Measurements from ENCODE around the gene ARHGEF28. TPM values are rescaled to one million over a fixed set of nuclear protein-coding genes. Genes with fewer than 3 reads are reported as not detected.
A peak's percentile ranks its signal among the peaks of the same experiment; 100 is the strongest.

Gene ARHGEF28
- total RNA-seq, 1 donor from 2014 or later, result 44.9 TPM

GRCh38 chr5:73900566-73900965 lies 274.6 kb downstream of the ARHGEF28 start:
- Mint-ChIP-seq H3K4me1 (ENCODE audit: unreplicated experiment) (peaks cover 8% of the 10 kb centered on the region), H3K9me3 (ENCODE audit: unreplicated experiment) (no peaks in the 10 kb centered on the region), H3K27me3 (ENCODE audit: unreplicated experiment) (no peaks in the 10 kb centered on the region), H3K36me3 (ENCODE audit: unreplicated experiment) (peaks cover 40% of the 10 kb centered on the region), H3K27ac (ENCODE audit: unreplicated experiment) (no peak overlapping the region), H3K4me3 (ENCODE audit: unreplicated experiment) (no peak overlapping the region)
- TF ChIP-seq, protein P1, sequence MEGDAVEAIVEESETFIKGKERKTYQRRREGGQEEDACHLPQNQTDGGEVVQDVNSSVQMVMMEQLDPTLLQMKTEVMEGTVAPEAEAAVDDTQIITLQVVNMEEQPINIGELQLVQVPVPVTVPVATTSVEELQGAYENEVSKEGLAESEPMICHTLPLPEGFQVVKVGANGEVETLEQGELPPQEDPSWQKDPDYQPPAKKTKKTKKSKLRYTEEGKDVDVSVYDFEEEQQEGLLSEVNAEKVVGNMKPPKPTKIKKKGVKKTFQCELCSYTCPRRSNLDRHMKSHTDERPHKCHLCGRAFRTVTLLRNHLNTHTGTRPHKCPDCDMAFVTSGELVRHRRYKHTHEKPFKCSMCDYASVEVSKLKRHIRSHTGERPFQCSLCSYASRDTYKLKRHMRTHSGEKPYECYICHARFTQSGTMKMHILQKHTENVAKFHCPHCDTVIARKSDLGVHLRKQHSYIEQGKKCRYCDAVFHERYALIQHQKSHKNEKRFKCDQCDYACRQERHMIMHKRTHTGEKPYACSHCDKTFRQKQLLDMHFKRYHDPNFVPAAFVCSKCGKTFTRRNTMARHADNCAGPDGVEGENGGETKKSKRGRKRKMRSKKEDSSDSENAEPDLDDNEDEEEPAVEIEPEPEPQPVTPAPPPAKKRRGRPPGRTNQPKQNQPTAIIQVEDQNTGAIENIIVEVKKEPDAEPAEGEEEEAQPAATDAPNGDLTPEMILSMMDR (IDR thresholded peaks at IDR 0.05), result no peak
- no peak for DNase-seq (ENCODE audit: extremely low spot score, unreplicated experiment)

DNA sequence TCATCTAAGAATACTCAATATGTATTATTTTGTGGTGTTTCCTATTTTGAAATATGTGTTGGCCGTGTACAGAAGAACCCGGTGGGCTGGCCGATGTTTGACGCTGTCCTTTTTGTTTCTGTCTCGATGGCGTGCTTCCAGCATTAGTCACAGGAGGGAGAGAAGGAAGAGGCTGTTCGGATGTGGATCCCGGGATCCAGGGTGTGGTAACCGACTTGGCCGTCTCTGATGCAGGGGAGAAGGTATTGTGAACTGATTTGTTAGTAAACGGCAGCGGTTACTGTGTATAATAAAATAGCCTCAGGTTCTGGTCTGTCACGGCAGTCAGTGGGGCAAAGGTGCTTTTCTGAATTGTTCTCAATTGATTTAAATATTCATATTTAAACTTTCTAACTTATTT lies 275.0 kb downstream of the ARHGEF28 start:
- TF ChIP-seq, protein P1 (IDR thresholded peaks at IDR 0.05), result no peak
- no peak for DNase-seq (ENCODE audit: extremely low spot score, unreplicated experiment)
- H3K4me3 Mint-ChIP-seq (ENCODE audit: unreplicated experiment), result no peak overlapping the region
- no peaks in the 10 kb centered on the region for H3K27me3 Mint-ChIP-seq (ENCODE audit: unreplicated experiment)
- no peaks in the 10 kb centered on the region for H3K9me3 Mint-ChIP-seq (ENCODE audit: unreplicated experiment)
- H3K27ac Mint-ChIP-seq (ENCODE audit: unreplicated experiment), result no peak overlapping the region
- H3K4me1 Mint-ChIP-seq (ENCODE audit: unreplicated experiment), result peaks cover 8% of the 10 kb centered on the region
- H3K36me3 Mint-ChIP-seq (ENCODE audit: unreplicated experiment), result peaks cover 40% of the 10 kb centered on the region

- Mint-ChIP-seq H3K4me3 (ENCODE audit: unreplicated experiment) (no peak overlapping the region), H3K27ac (ENCODE audit: unreplicated experiment) (no peak overlapping the region), H3K36me3 (ENCODE audit: unreplicated experiment) (peaks cover 39% of the 10 kb centered on the region), H3K4me1 (ENCODE audit: unreplicated experiment) (peaks cover 6% of the 10 kb centered on the region), H3K9me3 (ENCODE audit: unreplicated experiment) (no peaks in the 10 kb centered on the region), H3K27me3 (ENCODE audit: unreplicated experiment) (no peaks in the 10 kb centered on the region)
- DNase-seq (ENCODE audit: extremely low spot score, unreplicated experiment), result no peak
- TF ChIP-seq, protein P1 (IDR thresholded peaks at IDR 0.05), result peak; percentile 31
These were observed 275.5 kb downstream of the ARHGEF28 start for GRCh38 chr5:73901455-73901854.

DNA sequence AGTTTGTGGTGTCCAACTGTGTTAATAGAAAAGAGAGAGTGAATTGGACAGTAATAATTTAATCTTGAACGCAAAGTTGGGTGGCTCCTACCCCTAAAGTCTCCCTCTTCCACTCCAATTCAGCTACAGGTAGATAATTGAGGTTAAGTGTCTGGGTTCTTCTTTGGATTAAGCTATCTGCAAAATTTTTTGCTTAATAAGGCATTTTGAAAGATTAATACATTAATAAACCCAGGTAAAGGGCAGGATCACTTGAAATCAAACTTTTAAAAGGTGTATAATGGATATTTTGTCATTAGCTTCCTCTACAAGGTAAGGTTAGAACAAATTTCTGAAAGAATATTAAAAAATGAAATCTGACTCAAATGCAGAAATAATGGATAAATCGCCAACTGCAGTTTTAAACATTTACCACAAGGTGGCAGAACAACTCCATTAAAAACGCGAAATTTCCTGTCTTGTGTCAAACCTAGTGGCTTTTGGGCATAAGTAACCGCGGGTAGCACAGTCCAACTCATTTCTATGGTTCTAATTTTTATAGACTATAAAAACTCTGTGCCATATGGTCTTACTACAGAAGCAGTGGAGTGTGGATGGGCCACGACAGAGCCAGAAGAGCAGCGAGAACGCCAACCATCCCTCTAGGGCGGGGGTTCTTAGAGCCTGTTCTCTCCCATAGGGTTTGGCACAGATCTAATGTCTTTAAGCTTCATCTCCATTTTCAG lies 276.5 kb downstream of the ARHGEF28 start:
- H3K27ac Mint-ChIP-seq (ENCODE audit: unreplicated experiment), result no peak overlapping the region
- peaks cover 5% of the 10 kb centered on the region for H3K4me1 Mint-ChIP-seq (ENCODE audit: unreplicated experiment)
- H3K9me3 Mint-ChIP-seq (ENCODE audit: unreplicated experiment), result no peaks in the 10 kb centered on the region
- peaks cover 45% of the 10 kb centered on the region for H3K36me3 Mint-ChIP-seq (ENCODE audit: unreplicated experiment)
- no peak for DNase-seq (ENCODE audit: extremely low spot score, unreplicated experiment)
- no peaks in the 10 kb centered on the region for H3K27me3 Mint-ChIP-seq (ENCODE audit: unreplicated experiment)
- TF ChIP-seq, protein P1 (IDR thresholded peaks at IDR 0.05), result peak; percentile 81
- H3K4me3 Mint-ChIP-seq (ENCODE audit: unreplicated experiment), result no peak overlapping the region

DNA sequence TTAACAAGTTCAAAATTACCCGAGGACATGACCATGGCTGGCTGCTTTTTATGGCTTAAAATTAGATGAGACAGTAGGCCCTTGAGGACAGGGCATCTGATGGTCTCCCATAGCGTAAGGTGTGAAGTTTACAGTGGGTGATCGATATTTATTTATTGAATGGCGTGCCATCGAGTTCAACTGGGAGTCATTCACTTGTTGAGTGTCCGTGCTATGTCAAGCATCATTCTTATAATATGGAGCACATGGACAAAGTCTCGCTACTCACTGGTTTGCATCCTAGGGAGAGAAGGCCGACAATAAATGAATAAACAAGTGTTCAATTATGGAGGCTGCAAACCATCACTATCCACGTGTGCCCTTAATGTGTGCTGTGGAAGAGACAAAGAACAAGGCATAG lies 277.2 kb downstream of the ARHGEF28 start:
- Mint-ChIP-seq H3K4me1 (ENCODE audit: unreplicated experiment) (peaks cover 10% of the 10 kb centered on the region), H3K36me3 (ENCODE audit: unreplicated experiment) (peaks cover 42% of the 10 kb centered on the region), H3K27ac (ENCODE audit: unreplicated experiment) (no peak overlapping the region), H3K4me3 (ENCODE audit: unreplicated experiment) (no peak overlapping the region), H3K27me3 (ENCODE audit: unreplicated experiment) (no peaks in the 10 kb centered on the region), H3K9me3 (ENCODE audit: unreplicated experiment) (no peaks in the 10 kb centered on the region)
- DNase-seq (ENCODE audit: extremely low spot score, unreplicated experiment), result no peak
- TF ChIP-seq, protein P1 (IDR thresholded peaks at IDR 0.05), result no peak

Measured in osteocyte (in vitro differentiated cells).